ENCODE data around the gene LRP2. TPM values are rescaled to one million over a fixed set of nuclear protein-coding genes. Genes with fewer than 3 reads are reported as not detected.

LRP2 gene
- total and polyA plus RNA-seq, 2 donors from 2014 or later = 44.7 to 85.4 TPM

GRCh38 chr2:169089182-169089581 is 273.2 kb downstream of the LRP2 start:
- Histone ChIP-seq H3K9me3 (ENCODE audit: control insufficient read depth in 2 of 3, insufficient read depth in 1 of 3, low read length in 3 of 3) (no peaks in the 10 kb centered on the region), H3K4me1 (ENCODE audit: control insufficient read depth in 2 of 3, insufficient read depth in 2 of 3, low read depth in 1 of 3, low read length in 3 of 3) (no peaks in the 10 kb centered on the region), H3K9ac (ENCODE audit: low read length in 3 of 3) (no peak overlapping the region), H3K27me3 (ENCODE audit: control insufficient read depth, insufficient read depth, low read length) (no peaks in the 10 kb centered on the region), H3K36me3 (ENCODE audit: control insufficient read depth in 2 of 3, insufficient read depth in 3 of 3, low read length in 3 of 3) (no peaks in the 10 kb centered on the region), H3K4me3 (ENCODE audit: low read length in 3 of 3) (no peak overlapping the region), H3K27ac (ENCODE audit: low read depth in 2 of 2, low read length in 2 of 2) (no peak overlapping the region)
- FAIRE-seq = no peak
- DNase-seq = no peak
- intact Hi-C loops (cut with DNase I) = no loop called here
- TF ChIP-seq, protein P1, sequence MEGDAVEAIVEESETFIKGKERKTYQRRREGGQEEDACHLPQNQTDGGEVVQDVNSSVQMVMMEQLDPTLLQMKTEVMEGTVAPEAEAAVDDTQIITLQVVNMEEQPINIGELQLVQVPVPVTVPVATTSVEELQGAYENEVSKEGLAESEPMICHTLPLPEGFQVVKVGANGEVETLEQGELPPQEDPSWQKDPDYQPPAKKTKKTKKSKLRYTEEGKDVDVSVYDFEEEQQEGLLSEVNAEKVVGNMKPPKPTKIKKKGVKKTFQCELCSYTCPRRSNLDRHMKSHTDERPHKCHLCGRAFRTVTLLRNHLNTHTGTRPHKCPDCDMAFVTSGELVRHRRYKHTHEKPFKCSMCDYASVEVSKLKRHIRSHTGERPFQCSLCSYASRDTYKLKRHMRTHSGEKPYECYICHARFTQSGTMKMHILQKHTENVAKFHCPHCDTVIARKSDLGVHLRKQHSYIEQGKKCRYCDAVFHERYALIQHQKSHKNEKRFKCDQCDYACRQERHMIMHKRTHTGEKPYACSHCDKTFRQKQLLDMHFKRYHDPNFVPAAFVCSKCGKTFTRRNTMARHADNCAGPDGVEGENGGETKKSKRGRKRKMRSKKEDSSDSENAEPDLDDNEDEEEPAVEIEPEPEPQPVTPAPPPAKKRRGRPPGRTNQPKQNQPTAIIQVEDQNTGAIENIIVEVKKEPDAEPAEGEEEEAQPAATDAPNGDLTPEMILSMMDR (IDR thresholded peaks at IDR 0.05; ENCODE audit: borderline replicate concordance, extremely low read depth, insufficient read depth) = no peak

GRCh38 chr2:169087757-169088379 is 274.5 kb downstream of the LRP2 start:
- H3K9ac ChIP-seq (ENCODE audit: low read length in 3 of 3) = no peak overlapping the region
- H3K4me3 ChIP-seq (ENCODE audit: low read length in 3 of 3) = no peak overlapping the region
- H3K9me3 ChIP-seq (ENCODE audit: control insufficient read depth in 2 of 3, insufficient read depth in 1 of 3, low read length in 3 of 3) = no peaks in the 10 kb centered on the region
- FAIRE-seq (no peak), DNase-seq (no peak)
- H3K27ac ChIP-seq (ENCODE audit: low read depth in 2 of 2, low read length in 2 of 2) = no peak overlapping the region
- H3K36me3 ChIP-seq (ENCODE audit: control insufficient read depth in 2 of 3, insufficient read depth in 3 of 3, low read length in 3 of 3) = no peaks in the 10 kb centered on the region
- TF ChIP-seq, protein P1 (IDR thresholded peaks at IDR 0.05; ENCODE audit: borderline replicate concordance, extremely low read depth, insufficient read depth) = no peak
- H3K27me3 ChIP-seq (ENCODE audit: control insufficient read depth, insufficient read depth, low read length) = no peaks in the 10 kb centered on the region
- intact Hi-C loops (cut with DNase I) = no loop called here
- H3K4me1 ChIP-seq (ENCODE audit: control insufficient read depth in 2 of 3, insufficient read depth in 2 of 3, low read depth in 1 of 3, low read length in 3 of 3) = no peaks in the 10 kb centered on the region

GRCh38 chr2:169086893-169087467 is 275.4 kb downstream of the LRP2 start:
- Histone ChIP-seq H3K36me3 (ENCODE audit: control insufficient read depth in 2 of 3, insufficient read depth in 3 of 3, low read length in 3 of 3) (no peaks in the 10 kb centered on the region), H3K4me3 (ENCODE audit: low read length in 3 of 3) (no peak overlapping the region), H3K9me3 (ENCODE audit: control insufficient read depth in 2 of 3, insufficient read depth in 1 of 3, low read length in 3 of 3) (no peaks in the 10 kb centered on the region), H3K27me3 (ENCODE audit: control insufficient read depth, insufficient read depth, low read length) (no peaks in the 10 kb centered on the region), H3K4me1 (ENCODE audit: control insufficient read depth in 2 of 3, insufficient read depth in 2 of 3, low read depth in 1 of 3, low read length in 3 of 3) (no peaks in the 10 kb centered on the region), H3K9ac (ENCODE audit: low read length in 3 of 3) (no peak overlapping the region), H3K27ac (ENCODE audit: low read depth in 2 of 2, low read length in 2 of 2) (no peak overlapping the region)
- intact Hi-C loops (cut with DNase I) = no loop called here
- TF ChIP-seq, protein P1 (IDR thresholded peaks at IDR 0.05; ENCODE audit: borderline replicate concordance, extremely low read depth, insufficient read depth) = no peak
- no peak for DNase-seq
- no peak for FAIRE-seq
